GM21786 (cell line): ENCODE data around the gene SBF2.
A peak's percentile ranks its signal among the peaks of the same experiment; 100 is the strongest.

Experiments
- ATAC-seq: cut with Tn5 transposase; IDR thresholded peaks from one replicate; pipeline ENCODE4 v1.9.1; 2021; ENCODE audit not compliant: unreplicated experiment

The SBF2 gene

DNA sequence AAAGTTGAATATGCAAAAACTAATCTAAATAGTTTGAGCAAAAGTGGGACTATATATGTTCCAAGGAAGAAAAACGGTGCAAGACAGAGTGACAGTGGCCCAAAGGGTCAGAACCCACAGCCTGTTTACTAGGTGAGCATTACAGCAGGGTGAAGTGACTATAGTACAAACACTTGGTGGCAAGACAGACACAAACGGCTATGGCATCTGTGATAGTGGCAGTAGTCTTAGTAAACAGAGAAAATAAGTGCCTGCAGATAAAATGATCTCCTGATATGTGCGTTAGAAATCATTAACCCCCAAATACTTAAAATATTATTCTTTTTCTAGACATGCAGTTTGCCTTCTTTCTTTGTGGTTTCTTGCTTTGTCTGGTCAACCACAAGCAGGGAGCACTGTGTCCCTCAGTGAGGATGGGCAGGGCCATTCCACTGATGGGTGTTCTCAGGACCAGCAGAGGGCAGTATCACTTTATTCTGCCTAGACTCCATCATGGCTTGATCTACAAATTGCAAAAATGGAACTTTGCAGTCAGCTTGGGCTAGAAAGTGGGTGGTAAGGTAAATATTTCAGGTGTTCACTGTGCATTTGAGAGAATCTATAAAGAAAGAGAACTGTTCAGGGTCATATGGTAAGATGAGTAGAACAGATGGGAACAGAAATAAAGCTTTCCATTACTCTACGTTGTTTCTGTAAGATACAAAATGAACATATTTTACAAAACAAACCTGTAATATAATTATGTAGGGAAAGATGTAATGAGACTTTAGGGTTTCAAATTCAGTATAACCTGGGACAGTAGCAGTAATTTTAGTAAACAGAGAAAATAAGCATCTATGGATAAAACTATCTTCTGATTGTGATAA, 431.9 kb downstream of the SBF2 start:
- peak; percentile 92 for ATAC-seq

DNA sequence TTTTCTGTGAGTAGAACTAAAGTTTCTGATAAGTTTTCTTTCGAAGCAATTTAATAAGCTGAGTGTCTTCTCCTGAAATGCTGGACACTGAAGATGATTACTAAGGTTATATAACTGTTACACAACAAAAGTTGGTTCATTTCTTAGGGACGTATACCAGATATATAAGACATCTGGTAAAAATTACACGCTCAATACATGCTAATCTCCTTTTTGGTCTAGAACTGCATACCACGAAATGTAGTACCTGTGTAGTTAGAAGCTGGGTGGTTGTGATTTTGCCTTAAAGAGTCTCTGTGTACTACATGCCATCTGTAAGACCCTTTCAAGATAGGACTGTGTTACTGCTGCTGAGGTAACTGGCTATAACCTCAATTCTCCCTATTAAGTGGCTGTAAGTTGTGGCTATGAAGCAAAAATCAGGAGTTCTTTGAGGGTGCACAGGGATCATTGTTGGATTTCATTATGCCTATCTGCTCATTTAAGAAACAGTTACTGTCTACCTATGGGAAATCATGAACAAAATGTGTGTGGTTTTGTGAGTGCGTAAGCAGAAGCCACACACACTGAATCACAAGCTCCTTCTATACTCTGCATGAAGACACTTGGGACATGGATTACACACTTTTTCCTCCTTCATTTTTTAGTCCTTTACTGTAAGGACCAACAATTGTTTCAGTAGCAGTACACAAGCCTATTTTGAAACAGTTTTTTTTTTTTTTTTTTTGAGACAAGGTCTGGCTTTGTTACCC, 434.3 kb downstream of the SBF2 start:
- ATAC-seq: no peak

DNA sequence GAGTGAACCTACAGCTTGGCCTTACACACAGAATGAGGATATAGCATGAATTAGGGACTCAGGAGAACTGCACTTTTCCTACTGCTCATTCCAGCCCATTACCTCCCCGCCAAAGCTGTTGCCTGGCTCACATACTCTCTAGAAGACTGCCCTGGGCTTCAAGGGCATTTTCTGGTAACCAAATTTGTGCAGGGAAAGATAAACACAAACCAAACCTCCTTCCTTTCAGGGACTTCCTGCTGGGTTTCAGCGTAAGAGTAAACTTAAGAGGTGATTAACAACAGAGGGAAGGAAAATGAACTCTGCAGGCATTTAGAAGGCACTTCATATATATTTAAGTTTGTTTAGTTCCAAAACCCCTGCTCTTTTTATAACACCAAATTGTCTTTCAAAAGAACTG, 435.2 kb downstream of the SBF2 start:
- ATAC-seq: no peak

DNA sequence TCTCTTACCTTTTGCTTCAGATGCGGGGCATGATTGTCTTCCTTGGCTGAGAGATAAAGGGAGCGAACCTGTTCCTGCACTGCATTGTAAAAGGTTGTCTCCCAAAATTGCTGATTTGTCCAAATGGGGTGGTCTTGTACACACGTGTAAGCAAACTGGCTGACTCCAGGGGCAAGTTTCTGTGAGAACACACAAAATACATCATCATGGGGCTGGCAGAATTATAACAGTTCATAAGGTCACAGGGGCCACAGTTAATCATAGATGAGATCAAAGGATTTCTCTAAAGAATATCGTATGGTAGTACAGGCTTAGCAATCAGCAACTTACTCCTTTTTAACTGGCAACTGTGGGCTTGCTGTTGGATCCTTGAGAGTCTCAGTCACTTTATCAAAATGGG, 435.8 kb downstream of the SBF2 start:
- no peak for ATAC-seq

DNA sequence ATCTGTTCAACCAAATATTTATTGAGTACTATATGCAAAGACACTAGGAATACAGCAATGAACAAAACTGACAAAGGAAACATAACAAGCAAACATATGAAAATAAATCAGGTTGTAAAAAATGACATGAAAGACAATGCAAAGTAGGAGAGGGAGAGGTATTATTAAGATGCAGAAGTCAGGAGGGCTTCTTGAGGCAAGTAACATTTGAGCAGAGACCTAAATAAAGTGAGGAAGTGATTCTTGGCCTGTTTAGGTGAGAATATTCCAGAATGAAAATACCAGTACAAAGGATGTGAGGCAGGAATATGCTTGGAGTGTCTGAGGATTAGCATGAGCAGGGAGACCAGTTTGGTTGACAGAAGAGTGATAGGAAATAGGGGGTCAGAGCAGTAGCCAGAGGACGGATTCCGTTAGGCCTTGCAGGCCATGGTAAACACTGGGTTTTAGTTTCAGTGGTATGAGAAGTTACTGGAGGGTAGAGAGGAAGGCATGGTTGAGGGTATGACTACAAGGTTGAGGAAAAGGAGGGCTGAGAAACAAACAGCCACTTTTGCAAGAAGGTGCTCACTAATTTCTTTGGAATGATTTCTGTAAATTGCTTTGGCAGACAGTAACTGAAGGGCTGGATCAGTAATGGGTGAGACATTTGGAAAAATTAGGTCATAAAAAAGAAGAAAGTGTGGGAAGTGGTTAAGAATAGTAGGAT, 438.3 kb downstream of the SBF2 start:
- ATAC-seq: no peak

DNA sequence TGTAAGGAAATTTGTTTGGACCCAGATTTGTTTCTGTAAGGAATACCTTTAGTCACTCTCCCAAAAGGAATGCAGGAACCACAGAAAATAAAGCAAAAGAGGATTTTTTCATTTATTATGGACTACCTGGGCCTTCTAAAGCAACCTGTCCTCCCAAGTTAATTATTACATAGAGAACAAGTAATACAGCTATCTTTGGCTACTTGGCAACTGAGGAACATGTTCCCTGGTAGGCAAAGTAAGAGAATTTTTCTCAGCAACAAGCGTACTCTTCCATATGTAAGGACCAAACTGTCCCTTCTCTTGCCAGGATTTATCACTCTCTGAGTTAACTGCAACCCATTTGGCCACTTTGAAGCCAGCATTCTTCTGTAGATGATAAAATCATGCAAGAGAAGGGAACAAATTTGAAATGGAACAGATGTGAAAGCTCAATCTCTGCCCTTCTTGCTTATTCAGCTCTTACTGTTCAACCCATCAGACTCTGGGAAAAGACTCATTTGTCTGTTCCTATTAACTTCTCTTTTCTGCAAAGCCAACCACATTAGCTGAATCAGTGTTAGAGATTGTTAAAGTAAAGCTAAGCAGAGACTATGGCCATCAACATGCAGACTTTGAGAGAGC, 440.0 kb downstream of the SBF2 start:
- ATAC-seq: no peak

DNA sequence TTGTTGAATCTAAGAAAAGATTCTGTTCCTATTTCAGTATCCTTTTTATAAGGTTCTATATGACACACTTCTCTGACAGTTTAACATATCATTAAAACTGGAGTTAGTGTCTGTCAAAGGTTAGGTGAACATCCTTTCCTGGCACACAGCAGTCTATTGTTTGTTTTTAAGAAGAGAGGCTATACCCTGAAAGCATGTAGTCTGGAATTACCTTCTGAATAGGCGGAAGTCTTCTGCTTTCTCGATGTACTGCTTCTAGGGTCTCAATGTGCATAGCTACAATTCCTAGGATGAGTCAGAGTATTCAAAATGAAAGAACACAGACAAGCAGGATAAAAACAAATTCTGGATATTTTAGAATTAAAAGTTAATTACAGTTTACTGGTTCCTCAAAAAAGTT, 441.6 kb downstream of the SBF2 start:
- no peak for ATAC-seq

DNA sequence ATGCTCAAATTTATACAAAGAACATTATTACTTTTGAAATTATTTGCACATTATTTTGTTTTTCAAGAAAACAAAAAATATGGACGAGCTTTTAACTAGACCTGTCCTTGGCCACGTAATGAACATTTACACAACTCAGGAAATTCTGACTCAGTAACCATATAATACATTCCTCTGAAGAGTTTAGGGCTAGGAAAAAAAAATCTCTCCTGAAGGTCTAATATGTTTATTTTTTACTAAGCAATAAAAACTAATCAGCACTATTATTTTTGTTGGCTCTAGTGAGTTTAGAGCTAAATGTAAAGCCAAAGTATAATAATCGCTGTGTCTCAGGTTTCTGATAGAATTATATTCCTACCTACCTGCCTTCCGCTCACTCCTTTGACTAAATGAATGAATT, 442.7 kb downstream of the SBF2 start:
- ATAC-seq: no peak

DNA sequence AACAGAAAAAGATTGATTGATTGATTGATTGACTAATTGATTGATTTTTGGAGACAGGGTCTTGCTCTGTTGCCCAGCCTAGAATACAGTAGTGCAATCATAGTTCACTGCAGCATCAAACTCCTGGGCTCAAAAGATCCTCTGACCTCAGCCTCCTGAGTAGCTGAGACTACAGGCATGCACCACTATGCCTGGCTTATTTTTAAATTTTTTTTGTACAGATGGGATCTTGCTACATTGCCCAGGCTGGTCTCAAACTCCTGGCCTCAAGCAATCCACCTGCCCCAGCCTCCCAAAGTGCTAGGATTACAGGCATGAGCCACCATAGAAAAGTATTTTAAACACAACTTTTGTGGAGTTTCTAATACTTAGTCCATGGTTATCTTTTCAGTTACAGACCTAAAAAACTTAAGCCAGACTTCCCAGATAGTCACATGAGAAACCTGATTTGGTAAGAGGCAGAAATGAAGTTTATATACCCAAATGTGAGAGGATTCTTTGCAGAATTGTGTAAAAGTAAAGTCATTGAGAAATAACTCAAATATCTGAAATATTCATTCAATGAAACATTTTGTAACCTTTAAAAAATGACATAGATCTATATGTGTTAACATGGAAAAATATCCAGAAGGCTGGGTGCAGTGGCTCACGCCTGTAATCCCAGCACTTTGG, 443.7 kb downstream of the SBF2 start:
- ATAC-seq: no peak

DNA sequence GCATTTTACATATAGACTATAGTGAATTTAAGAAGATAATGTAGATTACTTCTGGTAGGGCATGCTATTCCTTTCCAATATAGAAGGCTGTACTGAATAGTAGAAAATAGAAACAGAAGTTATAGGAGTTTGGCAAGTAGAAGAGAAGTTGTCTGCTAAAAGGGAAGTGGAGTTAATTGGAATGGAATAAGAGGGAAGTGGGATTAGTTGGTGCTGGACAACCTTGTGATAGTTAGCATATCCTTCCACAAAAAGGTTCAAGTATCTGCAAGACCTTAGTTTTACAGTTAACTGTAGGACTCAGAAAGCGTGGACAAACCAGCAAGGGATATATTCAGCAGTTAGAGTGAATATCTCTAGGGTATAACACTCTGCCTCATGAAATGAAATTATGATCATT, 444.6 kb downstream of the SBF2 start:
- no peak for ATAC-seq

DNA sequence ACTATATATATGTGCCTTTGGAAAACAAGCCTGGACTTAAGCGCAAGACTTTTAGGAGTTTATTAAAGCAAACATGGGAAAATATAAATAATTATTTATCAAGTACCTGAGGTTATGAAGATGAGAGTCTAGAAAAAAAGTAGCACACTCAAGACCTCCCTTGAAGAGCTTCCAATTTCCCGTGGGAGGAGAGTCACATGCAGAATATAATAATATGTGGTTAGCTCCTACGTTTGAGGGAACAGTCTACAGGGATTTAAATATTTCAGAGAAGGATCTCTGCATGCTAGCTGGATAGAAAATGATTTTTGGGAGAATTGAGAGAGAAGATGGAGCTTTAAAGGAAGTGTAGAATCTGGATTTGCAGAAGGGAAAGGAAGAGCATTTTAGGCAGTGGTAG, 446.4 kb downstream of the SBF2 start:
- ATAC-seq: no peak

DNA sequence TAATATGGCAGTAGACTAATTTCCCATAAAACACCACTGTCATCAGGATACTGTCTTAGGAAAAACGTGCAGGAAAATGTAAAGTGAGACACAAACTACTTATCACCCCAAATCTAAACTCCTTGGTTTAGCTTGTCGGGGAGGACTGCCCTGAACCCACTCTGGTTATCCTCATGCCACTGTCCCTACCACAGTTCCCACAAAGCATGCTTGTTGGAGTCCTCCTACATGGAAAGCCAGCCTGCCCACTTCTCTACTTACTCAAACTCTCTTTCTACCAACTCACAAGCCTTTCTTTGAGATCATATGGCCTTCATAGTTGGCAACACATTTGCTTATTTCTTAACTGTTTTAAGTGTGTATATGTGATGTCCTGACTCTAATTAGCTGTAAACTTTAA, 451.1 kb downstream of the SBF2 start:
- no peak for ATAC-seq

DNA sequence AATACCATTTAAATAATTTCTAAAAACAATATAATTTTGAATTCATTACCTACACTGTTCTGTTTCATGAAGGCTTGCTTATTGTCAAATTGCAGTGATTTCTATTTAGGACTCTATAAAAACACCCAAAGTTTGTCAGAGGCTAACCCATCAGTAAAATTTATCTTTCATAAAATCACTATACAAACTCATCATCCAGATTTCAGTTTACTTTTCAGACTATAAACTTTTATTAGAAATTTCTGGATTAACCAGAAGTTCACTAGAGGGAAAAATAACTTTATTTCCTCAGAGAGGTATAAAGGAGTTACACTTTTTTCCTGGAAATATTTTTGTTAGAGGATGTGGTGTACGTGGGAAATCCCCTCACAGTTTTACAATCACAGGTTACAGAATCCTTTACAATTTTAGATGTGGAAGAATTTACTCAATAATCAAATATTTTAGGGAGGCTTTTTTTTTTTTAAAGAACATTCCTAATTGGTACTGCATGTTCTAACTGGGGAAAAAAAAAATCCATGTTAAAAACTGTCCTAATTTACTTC, 453.5 kb downstream of the SBF2 start:
- ATAC-seq: no peak

DNA sequence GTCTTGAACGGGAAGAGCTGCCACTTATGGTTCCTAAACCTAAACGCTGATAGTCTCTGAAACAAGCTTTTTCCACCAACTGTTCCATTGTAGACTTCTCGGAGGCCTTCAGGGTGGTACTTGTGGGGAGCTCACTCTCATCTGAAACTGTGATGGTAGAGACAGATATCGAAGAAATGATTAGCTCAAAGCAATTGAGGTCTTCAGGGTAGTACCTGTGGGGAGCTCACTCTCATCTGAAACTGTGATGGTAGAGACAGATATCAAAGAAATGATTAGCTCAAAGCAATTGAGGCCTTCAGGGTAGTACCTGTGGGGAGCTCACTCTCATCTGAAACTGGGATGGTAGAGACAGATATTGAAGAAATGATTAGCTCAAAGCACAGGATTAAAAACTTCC, 454.5 kb downstream of the SBF2 start:
- no peak for ATAC-seq

DNA sequence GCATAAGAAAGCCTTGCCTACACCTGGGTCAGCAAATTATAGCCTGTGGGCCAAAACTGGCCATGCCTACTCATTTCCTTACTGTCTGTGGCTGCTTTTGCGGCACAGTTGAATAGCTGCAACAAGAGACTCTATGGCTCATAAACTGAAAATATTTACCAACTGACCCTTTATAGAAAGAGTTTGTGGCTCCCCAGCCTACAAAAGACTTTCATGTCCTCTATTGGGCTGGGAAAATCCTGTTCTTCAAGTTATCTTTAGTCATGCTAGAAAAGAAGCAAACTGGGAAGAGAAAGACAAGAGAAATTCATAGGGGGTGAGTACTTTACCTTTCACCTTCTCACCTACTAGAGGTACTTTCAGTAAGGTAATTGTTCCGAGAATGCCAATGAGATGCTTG, 455.1 kb downstream of the SBF2 start:
- peak; percentile 84 for ATAC-seq

DNA sequence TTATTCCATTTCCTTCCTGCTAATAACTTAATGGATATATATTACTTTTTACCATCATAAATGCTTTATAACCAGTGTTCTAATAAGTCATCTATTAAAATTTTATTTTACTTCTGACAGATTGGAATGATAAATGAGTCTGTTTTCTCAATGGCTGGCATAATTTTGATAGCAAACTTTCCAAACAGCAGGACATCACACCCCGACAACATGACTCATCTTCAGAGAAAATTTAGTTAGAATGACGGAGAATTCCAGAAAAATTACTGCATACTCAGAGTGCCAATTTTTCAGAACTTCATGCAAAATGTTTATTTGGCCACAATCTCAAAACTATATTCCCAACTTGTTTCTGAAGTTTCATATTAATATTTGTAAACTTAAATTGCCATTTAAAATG, 455.8 kb downstream of the SBF2 start:
- no peak for ATAC-seq

DNA sequence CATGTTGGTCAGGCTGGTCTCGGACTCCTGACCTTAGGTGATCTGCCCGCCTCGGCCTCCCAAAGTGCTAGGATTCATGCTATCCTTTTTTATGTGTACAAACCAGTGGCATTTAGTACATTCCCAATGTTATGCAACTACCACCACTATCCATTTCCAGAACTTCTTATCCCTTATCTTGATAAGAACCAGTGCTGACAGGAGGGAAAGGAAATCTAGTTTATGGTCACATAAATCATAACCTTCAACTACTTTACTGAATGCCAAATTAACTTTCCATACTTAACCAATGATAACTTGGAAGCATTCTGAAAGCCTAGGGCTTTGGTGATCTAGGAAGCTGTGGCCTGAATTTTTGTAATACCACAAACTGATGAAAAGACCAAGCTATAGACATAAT, 459.7 kb downstream of the SBF2 start:
- ATAC-seq: no peak

DNA sequence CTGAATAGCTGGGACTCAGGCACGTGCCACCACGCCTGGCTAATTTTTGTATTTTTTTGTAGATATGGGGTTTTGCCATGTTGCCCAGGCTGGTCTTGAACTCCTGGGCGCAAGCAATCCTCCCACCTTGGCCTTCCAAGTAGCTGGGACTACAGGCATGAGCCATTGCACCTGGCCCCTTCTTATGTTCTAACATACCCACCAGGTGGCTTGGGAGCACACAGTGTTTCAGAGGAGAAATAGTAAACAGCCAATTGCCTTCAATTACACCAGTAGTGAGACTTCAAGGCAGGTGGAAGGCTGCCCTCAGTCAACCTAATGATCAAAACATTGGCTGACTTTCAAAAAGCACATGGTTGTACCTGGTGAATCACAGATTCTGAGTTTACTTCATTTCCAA, 462.9 kb downstream of the SBF2 start:
- ATAC-seq: no peak

DNA sequence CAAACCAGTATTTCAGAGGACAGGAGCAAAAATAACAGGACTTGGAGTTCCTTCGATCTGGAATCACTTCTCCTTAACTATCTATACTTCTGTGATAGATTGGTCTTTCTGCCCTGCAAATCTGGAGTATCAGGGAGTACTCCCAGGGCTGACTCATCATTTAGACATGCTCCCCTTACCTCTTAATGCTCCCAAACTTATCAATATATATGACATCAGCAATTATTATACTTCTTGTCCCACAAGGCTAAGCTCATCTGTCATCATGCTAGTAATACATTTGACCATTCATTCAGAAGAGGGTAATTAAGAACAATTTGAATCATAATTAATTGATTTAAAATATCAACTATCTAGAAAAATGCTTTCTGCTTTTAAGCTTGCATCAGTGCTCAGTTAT, 466.3 kb downstream of the SBF2 start:
- ATAC-seq: no peak

DNA sequence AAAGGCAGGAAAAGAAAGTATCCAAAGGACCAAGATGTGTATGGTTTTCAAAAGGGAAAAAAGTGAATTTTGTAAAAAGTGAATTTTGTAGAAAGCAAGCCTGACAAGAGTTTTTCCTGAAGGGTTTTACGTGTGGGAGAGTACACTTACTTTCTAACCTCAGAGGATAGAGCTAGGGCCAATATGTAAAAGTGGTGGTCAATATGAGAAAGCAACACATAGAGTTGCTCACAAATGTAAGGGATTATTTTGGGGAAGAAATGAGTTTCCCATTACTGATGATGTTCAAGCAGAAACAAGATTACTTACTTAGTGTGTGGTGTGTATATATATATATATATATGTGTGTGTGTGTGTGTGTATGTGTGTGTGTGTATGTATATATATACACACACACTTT, 467.6 kb downstream of the SBF2 start:
- ATAC-seq: no peak

DNA sequence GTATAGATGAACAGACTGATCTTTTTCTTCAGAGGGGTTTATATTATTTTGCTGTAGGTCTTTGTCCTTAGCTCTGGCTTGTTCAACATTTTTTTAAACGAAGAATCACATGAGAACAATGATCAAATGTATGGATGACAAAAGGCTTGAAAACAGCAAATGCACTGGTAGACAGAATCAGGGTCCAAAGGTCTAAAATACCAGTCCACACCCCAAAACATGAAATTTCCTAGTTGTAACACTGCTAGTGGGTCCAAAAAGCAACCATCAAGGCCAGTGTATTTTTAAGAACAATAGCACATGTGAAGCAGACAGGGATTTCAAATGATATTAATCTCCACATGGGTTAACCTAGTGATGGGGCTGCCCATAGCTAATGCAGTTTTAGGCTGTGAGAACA, 468.1 kb downstream of the SBF2 start:
- no peak for ATAC-seq
